MM.1S (cell line): ENCODE measurements around the gene HACE1.

Experiments used
- CTCF ChIP-seq: fragments of 300-600 bp; sonication (generic); IDR thresholded peaks from 2 replicates; pipeline ENCODE4 v1.5.1; 2016; ENCODE audit warnings: antibody characterized with exemption, low read length, mixed read lengths
- EZH2 ChIP-seq: fragments of 300-600 bp; sonication (generic); optimal IDR thresholded peaks from 2 replicates; pipeline ENCODE3; 2017; ENCODE audit warnings: low read depth, mild to moderate bottlenecking, antibody characterized with exemption, low read length, mixed read lengths
- EZH2phosphoT487 ChIP-seq: fragments of 300-600 bp; sonication (generic); IDR thresholded peaks from 2 replicates; pipeline ENCODE4 v1.6.1; 2018; ENCODE audit warnings: antibody characterized with exemption, low read length

GRCh38 chr6:104816125-104816524 is 43.6 kb downstream of the HACE1 start:
- TF ChIP-seq CTCF (no peak), EZH2 (no peak), EZH2phosphoT487 (no peak)
